Smooth muscle cell (in vitro differentiated cells): Measurements from ENCODE around the gene HOATZ. TPM values are rescaled to one million over a fixed set of nuclear protein-coding genes. Genes with fewer than 3 reads are reported as not detected.

Experiments
- DNase-seq: peaks from one replicate; lab custom pipeline; 2025; ENCODE audit not compliant: unreplicated experiment; lab: John Stamatoyannopoulos, UW
- H2AFZ ChIP-seq: fragments of 200-600 bp; sonication (generic); 2 replicates; pipeline ENCODE4 v1.6.0; 2016; ENCODE audit warnings: antibody characterized with exemption, low read depth, mild to moderate bottlenecking
- H3F3A ChIP-seq: fragments of 200-600 bp; sonication (generic); 2 replicates; pipeline ENCODE4 v1.6.0; 2017; ENCODE audit warnings: antibody characterized with exemption, low read depth
- H3K27ac ChIP-seq: fragments of 200-600 bp; sonication (generic); 2 replicates; pipeline ENCODE4 v1.5.1; 2016; ENCODE audit warnings: low read depth, mild to moderate bottlenecking
- H3K27me3 ChIP-seq: fragments of 200-600 bp; sonication (generic); 2 replicates; pipeline ENCODE4 v1.6.1; 2016; ENCODE audit warnings: low read depth, mild to moderate bottlenecking
- H3K36me3 ChIP-seq: fragments of 200-600 bp; sonication (generic); 2 replicates; pipeline ENCODE4 v1.5.1; 2016; ENCODE audit warnings: low read depth
- H3K4me1 ChIP-seq: fragments of 200-600 bp; sonication (generic); 2 replicates; pipeline ENCODE4 v1.5.1; 2016; ENCODE audit warnings: low read depth
- H3K4me2 ChIP-seq: fragments of 200-600 bp; sonication (generic); 2 replicates; pipeline ENCODE4 v1.6.0; 2016; ENCODE audit warnings: mild to moderate bottlenecking
- H3K4me3 ChIP-seq: fragments of 200-600 bp; sonication (generic); 2 replicates; pipeline ENCODE4 v1.5.1; 2016; ENCODE audit warnings: mild to moderate bottlenecking
- H3K79me2 ChIP-seq: fragments of 200-600 bp; sonication (generic); 2 replicates; pipeline ENCODE4 v1.6.0; 2016; ENCODE audit warnings: low read depth, mild to moderate bottlenecking
- H3K9ac ChIP-seq: fragments of 200-600 bp; sonication (generic); 2 replicates; pipeline ENCODE4 v1.6.0; 2016; ENCODE audit warnings: low read depth
- H3K9me3 ChIP-seq: fragments of 200-600 bp; sonication (generic); replicated peaks from 2 replicates; pipeline ENCODE4 v1.5.1; 2016; ENCODE audit warnings: low read depth
- H4K20me1 ChIP-seq: fragments of 200-600 bp; sonication (generic); 2 replicates; pipeline ENCODE4 v1.6.0; 2016; ENCODE audit warnings: low read depth
- CTCF ChIP-seq: fragments of 200-600 bp; sonication (generic); IDR thresholded peaks from 2 replicates; pipeline ENCODE4 v1.5.1; 2017; ENCODE audit warnings: borderline replicate concordance, mild to moderate bottlenecking, antibody characterized with exemption; ENCODE audit not compliant: insufficient read depth, poor library complexity, severe bottlenecking
- WGBS: methylation state at CpG from one replicate; pipeline ENCODE4 v1.1.7; 2016; ENCODE audit warnings: low lambda C conversion rate; 5-methylcytosine and 5-hydroxymethylcytosine counted together
- polyA plus RNA-seq: library from polyadenylated mRNA; unstranded; fragments of >200 nt; fragmentation: Nextera tagmentation; extraction: Ambion mirVana; gene quantifications from 2 replicates; pipeline ENCODE4 v1.2.1, GENCODE V29; 2016
- total RNA-seq: library from RNA; depleted of rRNA; stranded (reverse); fragments of >200 nt; gene quantifications from 2 replicates; pipeline ENCODE4 v1.2.3, GENCODE V29; 2014

HOATZ gene
- total and polyA plus RNA-seq, 2 experiments from 2014 or later: 0.85 to 1.2 TPM

- no peaks in the 10 kb centered on the region for H3K27me3 ChIP-seq
- H3K36me3 ChIP-seq: peaks cover 7% of the 10 kb centered on the region
- H3K9me3 ChIP-seq: no peaks in the 10 kb centered on the region
- TF ChIP-seq CTCF: no peak
- no peaks in the 10 kb centered on the region for H3K79me2 ChIP-seq
- peak overlapping the region; percentile 76 for H3K27ac ChIP-seq
- H3K4me2 ChIP-seq: no peak overlapping the region
- no peak for DNase-seq
- H2AFZ ChIP-seq: no peak overlapping the region
- H3K4me1 ChIP-seq: peaks cover 6% of the 10 kb centered on the region
- H3K4me3 ChIP-seq: no peak overlapping the region
- H3K9ac ChIP-seq: peak overlapping the region; percentile 33
- H4K20me1 ChIP-seq: no peaks in the 10 kb centered on the region
- no peaks in the 10 kb centered on the region for H3F3A ChIP-seq
Observed at GRCh38 chr11:111555255-111555654, 40.7 kb downstream of the HOATZ start.

DNA sequence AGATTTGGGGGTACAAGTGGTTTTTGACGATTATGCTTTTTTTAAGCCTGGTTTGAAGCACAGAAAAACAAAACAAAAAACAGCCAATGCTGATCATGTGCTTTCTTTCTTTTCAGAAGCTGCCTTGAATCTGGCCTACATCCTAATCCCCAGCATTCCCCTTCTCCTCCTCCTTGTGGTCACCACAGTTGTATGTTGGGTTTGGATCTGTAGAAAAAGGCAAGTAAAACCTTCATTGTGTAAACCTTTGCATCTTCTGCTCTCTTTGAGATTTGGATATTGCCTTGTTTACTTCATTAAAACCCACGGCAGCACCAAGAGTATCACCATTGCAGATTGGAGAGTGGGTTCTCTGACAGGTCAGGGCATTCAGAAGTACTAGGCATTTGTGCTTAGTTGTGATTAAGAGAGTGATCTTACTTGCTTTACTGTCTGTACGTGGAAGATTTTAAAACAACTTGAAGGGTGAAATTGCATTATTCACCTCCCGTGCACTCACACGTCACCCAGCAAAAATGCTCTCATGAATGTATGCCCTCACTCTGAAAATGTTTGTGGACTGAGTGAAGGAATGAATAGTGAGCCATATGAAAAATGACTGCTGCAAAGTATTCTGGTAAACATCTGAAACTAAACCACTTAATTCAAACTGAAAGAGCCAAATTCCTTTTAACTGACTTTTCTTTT is 43.0 kb downstream of the HOATZ start:
- TF ChIP-seq CTCF: no peak
- no peaks in the 10 kb centered on the region for H3K9me3 ChIP-seq
- peak overlapping the region; percentile 30 for H3K9ac ChIP-seq
- 71% methylated on average over 5 of the region's 5 CpGs for WGBS
- H4K20me1 ChIP-seq: no peaks in the 10 kb centered on the region
- peak overlapping the region; percentile 74 for H3K27ac ChIP-seq
- H3K4me2 ChIP-seq: peak overlapping the region; percentile 3
- peaks cover 7% of the 10 kb centered on the region for H3K36me3 ChIP-seq
- no peak for DNase-seq
- peaks cover 6% of the 10 kb centered on the region for H3K4me1 ChIP-seq
- no peaks in the 10 kb centered on the region for H3K79me2 ChIP-seq
- no peak overlapping the region for H2AFZ ChIP-seq
- H3K4me3 ChIP-seq: no peak overlapping the region
- no peaks in the 10 kb centered on the region for H3K27me3 ChIP-seq
- no peaks in the 10 kb centered on the region for H3F3A ChIP-seq

- no peak for TF ChIP-seq CTCF
- Histone ChIP-seq H3K79me2 (no peaks in the 10 kb centered on the region), H4K20me1 (no peaks in the 10 kb centered on the region), H3K9ac (no peak overlapping the region), H3K27ac (no peak overlapping the region), H3K4me3 (no peak overlapping the region), H3K9me3 (no peaks in the 10 kb centered on the region), H3K27me3 (no peaks in the 10 kb centered on the region), H3K36me3 (peaks cover 2% of the 10 kb centered on the region), H3K4me2 (no peak overlapping the region), H3K4me1 (peaks cover 6% of the 10 kb centered on the region), H2AFZ (no peak overlapping the region), H3F3A (no peaks in the 10 kb centered on the region)
- no peak for DNase-seq
- 94% methylated on average over 11 of the region's 11 CpGs for WGBS
Observed at GRCh38 chr11:111559800-111560464, 45.4 kb downstream of the HOATZ start.
